Adrenal gland (tissue), 12 donors: ENCODE results near the gene CNTN4. TPM values are rescaled to one million over a fixed set of nuclear protein-coding genes. Genes with fewer than 3 reads are reported as not detected.

ENCODE experiments used
- DNase-seq, 7 donors: peaks; one replicate each; pipeline ENCODE4 v3.0.0-alpha.2; 2019 to 2020
- H3K27ac ChIP-seq, 5 donors: fragments of 200-600 bp; sonication (generic) in 4 of 5; 1 replicate in 3 of 5; 2 replicates in 2 of 5; pipeline versions ENCODE4 v1.5.1 to v1.8.0; 2016 to 2020; ENCODE audit warnings: mild to moderate bottlenecking in 1 of 5
- H3K27me3 ChIP-seq: fragments of 200-600 bp; 2 replicates; pipeline ENCODE4 v1.8.0; 2021
- H3K36me3 ChIP-seq, 2 donors: fragments of 200-600 bp; replicated peaks in 1 of 2; 1 replicate in 1 of 2; 2 replicates in 1 of 2; pipeline versions ENCODE4 v1.5.1 to v1.8.0; 2018 to 2022
- H3K4me1 ChIP-seq, 2 donors: fragments of 200-600 bp; replicated peaks in 1 of 2; 1 replicate in 1 of 2; 2 replicates in 1 of 2; pipeline versions ENCODE4 v1.5.1 to v1.8.0; 2018 to 2021
- H3K4me3 ChIP-seq, 4 donors: fragments of 200-600 bp; sonication (generic) in 3 of 4; one replicate each; pipeline ENCODE4 v1.5.1; 2016 to 2018
- H3K9me3 ChIP-seq, 3 donors: fragments of 200-600 bp; sonication (generic) in 1 of 3; replicated peaks in 1 of 3; 1 replicate in 2 of 3; 2 replicates in 1 of 3; pipeline versions ENCODE4 v1.5.1 to v1.8.0; 2016 to 2021
- POLR2A ChIP-seq, 2 donors: fragments of 450-650 bp; IDR thresholded peaks; one replicate each; pipeline ENCODE4 v1.6.1; 2017; ENCODE audit warnings: antibody characterized with exemption in 2 of 2, mild to moderate bottlenecking in 2 of 2, moderate library complexity in 1 of 2
- WGBS, 4 donors: extraction: QIAGEN DNeasy Blood & Tissue Kit in 2 of 4; methylation state at CpG; one replicate each; pipeline versions ENCODE4 v1.1.5 to v1.1.7; 2013 to 2017; 5-methylcytosine and 5-hydroxymethylcytosine counted together
- intact Hi-C, 2 donors: fragments of 100-400 bp; cut with DNase I; formaldehyde crosslinking; loops; one replicate each; pipeline versions ENCODE4 v1.14.1 to v1.15.0; 2022 to 2023
- polyA plus RNA-seq, 3 donors: library from polyadenylated mRNA; stranded (reverse); fragments of 200-250 nt in 2 of 3; fragments of 350-450 nt in 1 of 3; fragmentation: Illumina TruSeq in 1 of 3; extraction: RNeasy Lipid Tissue Mini Kit (QIAGEN cat#74804) in 1 of 3; gene quantifications; one replicate each; pipeline ENCODE4 v1.2.3, GENCODE V29; 2013 to 2014
- total RNA-seq, 9 donors: library from RNA; depleted of rRNA in 4 of 9; stranded (reverse); fragments of >200 nt in 4 of 9; fragments of 120-200 nt in 1 of 9; fragmentation: NEBNext Ultra II Directional in 1 of 9; extraction: Animal tissue kit (Norgen Biotek cat#: 25700) in 1 of 9; gene quantifications; one replicate each; pipeline versions ENCODE4 v1.1.0 to v1.2.4, GENCODE V29; 2013 to 2023
- TF ChIP-seq, protein P1 (sequence below), 6 experiments: fragments of 450-650 bp in 4 of 6; fragments of 200-600 bp in 2 of 6; sonication (generic) in 1 of 6; IDR thresholded peaks; 1 replicate in 5 of 6; 2 replicates in 1 of 6; pipeline versions ENCODE4 v1.5.1 to v1.8.0; 2016 to 2021; ENCODE audit warnings: antibody characterized with exemption in 6 of 6, mild to moderate bottlenecking in 2 of 6, moderate library complexity in 1 of 6
- donor health status: healthy with polysubstance abuse.
- donor health status: Bipolar disorder and iron deficiency.
- donor health status: DM: yes; HTN: yes; CAD: no.
- donor health status: DM: no; HTN: no; CAD: no.
- donor health status: DM: no; HTN: no; CAD: no.
- donor health status: DM: yes; HTN: yes; CAD: no.

CNTN4 gene
- total and polyA plus RNA-seq, 12 donors, result 0.17 to 9.2 (median 1.6) TPM

DNA sequence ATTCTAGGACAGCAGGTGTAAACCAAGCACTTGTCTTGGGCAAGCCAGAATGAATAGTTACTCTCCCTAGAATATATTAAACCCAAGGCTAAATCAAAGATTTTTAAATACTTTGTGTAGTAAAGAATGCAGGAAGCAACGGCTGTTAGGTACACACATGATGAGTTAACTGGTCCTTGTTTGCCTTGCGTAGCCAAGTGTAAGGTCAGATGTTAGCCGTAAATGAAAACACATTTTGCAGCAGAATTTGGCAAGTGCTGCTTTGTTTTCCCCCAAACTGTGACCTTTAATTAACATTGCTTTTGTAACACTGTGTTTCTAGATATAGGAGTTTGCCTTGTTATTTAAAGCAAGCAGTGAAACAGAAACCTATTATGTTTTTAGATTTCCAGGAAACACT is 642.9 kb downstream of the CNTN4 start:
- Histone ChIP-seq H3K4me1 (no peaks in the 10 kb centered on the region), H3K27ac (no peak overlapping the region), H3K27me3 (no peaks in the 10 kb centered on the region), H3K36me3 (no peaks in the 10 kb centered on the region), H3K9me3 (no peaks in the 10 kb centered on the region), H3K4me3 (no peak overlapping the region)
- WGBS, 4 donors, result 27 to 50% (median 44%) methylated on average over 3 of the region's 3 CpGs
- no peak for DNase-seq
- intact Hi-C loops, result no loop called here
- no peak for TF ChIP-seq POLR2A (IDR thresholded peaks at IDR 0.05)
- TF ChIP-seq, protein P1, sequence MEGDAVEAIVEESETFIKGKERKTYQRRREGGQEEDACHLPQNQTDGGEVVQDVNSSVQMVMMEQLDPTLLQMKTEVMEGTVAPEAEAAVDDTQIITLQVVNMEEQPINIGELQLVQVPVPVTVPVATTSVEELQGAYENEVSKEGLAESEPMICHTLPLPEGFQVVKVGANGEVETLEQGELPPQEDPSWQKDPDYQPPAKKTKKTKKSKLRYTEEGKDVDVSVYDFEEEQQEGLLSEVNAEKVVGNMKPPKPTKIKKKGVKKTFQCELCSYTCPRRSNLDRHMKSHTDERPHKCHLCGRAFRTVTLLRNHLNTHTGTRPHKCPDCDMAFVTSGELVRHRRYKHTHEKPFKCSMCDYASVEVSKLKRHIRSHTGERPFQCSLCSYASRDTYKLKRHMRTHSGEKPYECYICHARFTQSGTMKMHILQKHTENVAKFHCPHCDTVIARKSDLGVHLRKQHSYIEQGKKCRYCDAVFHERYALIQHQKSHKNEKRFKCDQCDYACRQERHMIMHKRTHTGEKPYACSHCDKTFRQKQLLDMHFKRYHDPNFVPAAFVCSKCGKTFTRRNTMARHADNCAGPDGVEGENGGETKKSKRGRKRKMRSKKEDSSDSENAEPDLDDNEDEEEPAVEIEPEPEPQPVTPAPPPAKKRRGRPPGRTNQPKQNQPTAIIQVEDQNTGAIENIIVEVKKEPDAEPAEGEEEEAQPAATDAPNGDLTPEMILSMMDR (IDR thresholded peaks at IDR 0.05), result no peak

DNA sequence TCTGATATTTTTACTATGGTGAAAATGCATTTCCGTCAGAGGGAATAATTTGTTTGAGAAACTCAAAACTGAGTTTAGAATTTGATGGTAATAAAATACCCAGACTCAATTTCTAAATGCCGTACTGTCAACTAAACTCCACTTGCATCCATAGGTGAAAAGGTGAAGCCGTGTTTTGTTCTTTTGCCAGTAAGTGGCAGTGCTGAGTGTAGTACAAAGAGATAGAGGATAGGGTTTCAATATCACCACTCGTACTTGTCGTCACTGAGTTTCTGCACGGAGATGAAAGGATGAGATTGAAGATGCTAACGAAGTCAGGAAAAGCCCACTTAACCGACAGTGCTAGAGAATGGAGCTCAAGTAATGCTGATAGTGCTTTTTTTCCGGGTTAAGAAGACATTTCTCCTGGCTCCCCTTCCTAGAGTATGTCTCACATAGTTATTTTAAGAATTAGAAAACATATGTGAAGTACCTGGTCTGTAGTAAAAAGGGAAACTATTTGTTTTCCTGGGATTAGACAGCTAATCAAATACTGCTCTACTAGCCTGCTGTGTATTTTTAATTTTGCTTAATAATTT is 666.4 kb downstream of the CNTN4 start:
- H3K27ac ChIP-seq, result no peak overlapping the region
- no peak overlapping the region for H3K4me3 ChIP-seq
- H3K9me3 ChIP-seq, result no peaks in the 10 kb centered on the region
- 24 to 30% (median 29%) methylated on average over 9 of the region's 9 CpGs for WGBS, 4 donors
- no peaks in the 10 kb centered on the region for H3K4me1 ChIP-seq
- DNase-seq, result no peak
- no peaks in the 10 kb centered on the region for H3K36me3 ChIP-seq
- intact Hi-C loops, result no loop called here
- no peaks in the 10 kb centered on the region for H3K27me3 ChIP-seq
- no peak for TF ChIP-seq POLR2A (IDR thresholded peaks at IDR 0.05)
- TF ChIP-seq, protein P1 (IDR thresholded peaks at IDR 0.05), result no peak

DNA sequence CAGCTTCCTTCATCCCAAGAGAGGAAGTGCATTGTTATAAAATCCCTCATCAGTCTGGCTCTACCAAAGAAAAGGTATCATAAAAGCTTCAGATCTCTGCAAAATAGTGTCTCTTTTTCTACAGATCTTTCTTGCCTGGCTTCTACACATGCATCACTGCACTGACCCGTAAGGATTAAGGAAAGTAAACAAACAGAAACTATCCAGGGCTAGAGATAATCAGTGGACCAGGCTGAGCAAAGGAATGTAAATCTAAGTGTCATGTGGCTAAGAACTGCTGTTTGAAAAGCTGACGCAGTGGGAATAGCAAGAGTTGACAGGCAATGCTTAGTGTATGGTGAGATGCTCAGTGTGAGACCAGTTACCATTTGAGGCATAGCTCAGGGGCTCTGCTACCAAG is 671.8 kb downstream of the CNTN4 start:
- TF ChIP-seq, protein P1 (IDR thresholded peaks at IDR 0.05), result no peak
- no peak for TF ChIP-seq POLR2A (IDR thresholded peaks at IDR 0.05)
- H3K4me3 ChIP-seq, result no peak overlapping the region
- no peak for DNase-seq
- H3K9me3 ChIP-seq, result no peaks in the 10 kb centered on the region
- WGBS, 4 donors, result 32 to 37% (median 34%) methylated on average over 2 of the region's 2 CpGs
- no peaks in the 10 kb centered on the region for H3K36me3 ChIP-seq
- intact Hi-C loops, result no loop called here
- H3K4me1 ChIP-seq, result no peaks in the 10 kb centered on the region
- H3K27ac ChIP-seq, result no peak overlapping the region
- H3K27me3 ChIP-seq, result no peaks in the 10 kb centered on the region

DNA sequence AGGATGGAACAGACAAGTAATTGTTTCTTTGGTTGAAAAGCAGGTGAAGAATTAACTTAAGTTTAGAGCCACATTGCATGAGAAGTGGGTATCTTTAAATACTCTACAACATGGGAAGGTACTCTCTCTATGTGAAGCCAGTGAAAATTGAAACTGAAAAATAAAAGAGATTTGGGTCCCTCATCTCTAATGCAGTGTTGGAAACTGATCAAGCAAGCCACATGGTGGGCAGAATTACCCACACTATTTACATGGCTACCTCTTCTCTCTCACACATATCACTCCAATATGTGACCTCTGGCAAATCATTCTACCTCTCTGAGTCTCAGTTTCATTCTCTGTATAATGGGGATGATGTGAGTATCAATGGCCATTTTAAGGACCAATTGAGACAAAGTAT is 672.5 kb downstream of the CNTN4 start:
- no peaks in the 10 kb centered on the region for H3K4me1 ChIP-seq
- H3K27me3 ChIP-seq, result no peaks in the 10 kb centered on the region
- H3K27ac ChIP-seq, result no peak overlapping the region
- intact Hi-C loops, result no loop called here
- DNase-seq, result no peak
- no peak for TF ChIP-seq POLR2A (IDR thresholded peaks at IDR 0.05)
- TF ChIP-seq, protein P1 (IDR thresholded peaks at IDR 0.05), result no peak
- H3K36me3 ChIP-seq, result no peaks in the 10 kb centered on the region
- no peaks in the 10 kb centered on the region for H3K9me3 ChIP-seq
- H3K4me3 ChIP-seq, result no peak overlapping the region
